Activated T-helper 1 cell treated with anti-CD3 and anti-CD28 coated beads, Interleukin-2, amount 50 U/mL, for 16 hours (primary cell): ENCODE data around the gene ACSL1.

ENCODE experiments used
- DNase-seq, 2 donors: peaks; one replicate each; pipeline ENCODE4 v3.0.0-alpha.2; 2020; ENCODE audit warnings: low read depth in 1 of 2, low spot score in 1 of 2

ACSL1 gene

DNA sequence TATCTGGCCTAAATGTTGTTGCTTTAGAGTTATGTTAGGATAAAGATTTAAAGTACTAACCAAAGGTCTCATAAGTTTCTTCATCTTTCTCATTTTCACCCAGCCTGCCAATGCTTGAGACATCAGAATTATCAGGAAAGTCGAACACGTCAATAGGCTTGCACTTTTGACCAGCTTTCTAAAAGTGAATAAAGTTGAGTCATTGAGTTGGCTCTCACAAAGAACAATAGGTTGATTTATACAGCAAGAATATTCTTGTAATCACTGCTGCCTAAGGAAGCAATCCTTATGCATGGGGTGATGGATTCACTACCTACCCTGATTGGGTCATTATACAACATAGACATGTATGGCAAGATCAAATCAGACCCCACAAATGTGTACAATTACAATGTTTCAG, 96.9 kb downstream of the ACSL1 start:
- no peak for DNase-seq

DNA sequence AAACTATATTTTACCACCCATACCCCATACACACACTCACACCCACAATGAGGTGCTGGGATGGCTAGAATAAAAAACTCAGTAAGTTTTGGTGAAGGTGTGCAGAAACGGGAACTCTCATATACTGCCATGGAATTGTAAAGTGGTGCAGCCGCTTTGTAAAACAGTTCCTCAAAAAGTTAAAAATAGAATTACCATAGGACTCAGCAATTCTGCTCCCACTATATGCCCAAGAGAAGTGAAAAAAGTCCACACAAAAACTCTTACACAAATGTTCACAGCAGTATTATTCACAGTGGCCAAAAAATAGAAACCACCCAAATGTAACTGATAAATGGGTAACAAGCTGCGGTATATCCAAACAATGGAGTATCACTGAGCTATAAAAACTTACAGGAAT, 98.3 kb downstream of the ACSL1 start:
- DNase-seq: no peak

DNA sequence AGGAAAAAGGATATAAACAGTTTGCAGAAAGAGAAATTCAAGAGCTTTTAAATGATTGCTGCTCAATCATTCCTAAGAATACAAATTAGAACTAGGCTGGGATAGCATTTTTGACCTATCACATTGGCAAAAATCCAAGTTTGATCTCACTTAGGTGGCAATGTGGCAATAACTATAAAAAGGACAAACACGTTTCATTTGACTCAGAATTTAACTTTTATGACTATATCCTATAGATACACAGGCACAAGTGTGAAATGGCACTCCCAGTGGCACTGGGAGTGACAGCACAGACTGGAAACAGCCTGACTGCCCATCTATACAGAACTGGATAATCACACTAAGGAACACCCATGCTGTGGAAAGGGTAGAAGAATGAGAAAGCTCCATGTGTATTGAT, 103.0 kb downstream of the ACSL1 start:
- DNase-seq: no peak

- no peak for DNase-seq
Measured at GRCh38 chr4:184721254-184721653, 104.5 kb downstream of the ACSL1 start.

GRCh38 chr4:184719407-184719806, 106.4 kb downstream of the ACSL1 start:
- DNase-seq: no peak

- DNase-seq: no peak
Measured at GRCh38 chr4:184715526-184715925, 110.2 kb downstream of the ACSL1 start.

GRCh38 chr4:184713887-184714286, 111.9 kb downstream of the ACSL1 start:
- no peak for DNase-seq

GRCh38 chr4:184712322-184712721, 113.4 kb downstream of the ACSL1 start:
- DNase-seq: no peak

GRCh38 chr4:184706453-184706852, 119.3 kb downstream of the ACSL1 start:
- no peak for DNase-seq

GRCh38 chr4:184705692-184706091, 120.1 kb downstream of the ACSL1 start:
- DNase-seq: no peak
